ENCODE data around the gene VPS9D1.

- TF ChIP-seq EZH2 (IDR thresholded peaks at IDR 0.05; ENCODE audit: borderline replicate concordance, insufficient read depth, low read length, poor library complexity, severe bottlenecking) = no peak
- no peak for TF ChIP-seq CTCF (IDR thresholded peaks at IDR 0.05; ENCODE audit: poor library complexity, severe bottlenecking)
- TF ChIP-seq POLR2AphosphoS5 (IDR thresholded peaks at IDR 0.05) = no peak
- no peak for TF ChIP-seq REST (IDR thresholded peaks at IDR 0.05; ENCODE audit: borderline replicate concordance)
- no peak for TF ChIP-seq TAF1 (IDR thresholded peaks at IDR 0.05; ENCODE audit: low read depth)
- no peak for TF ChIP-seq EP300 (conservative IDR thresholded peaks at IDR 0.05; ENCODE audit: poor library complexity, severe bottlenecking)
- no peak for TF ChIP-seq SMC3 (conservative IDR thresholded peaks at IDR 0.05; ENCODE audit: poor library complexity)
- no peak for TF ChIP-seq MXI1 (conservative IDR thresholded peaks at IDR 0.05; ENCODE audit: poor library complexity, severe bottlenecking)
- TF ChIP-seq RAD21 (conservative IDR thresholded peaks at IDR 0.05) = no peak
These were observed 40.7 kb upstream of the VPS9D1 start for GRCh38 chr16:89761304-89761922.

Data from neural cell (in vitro differentiated cells).